Measurements from ENCODE around the gene GAK.

DNA sequence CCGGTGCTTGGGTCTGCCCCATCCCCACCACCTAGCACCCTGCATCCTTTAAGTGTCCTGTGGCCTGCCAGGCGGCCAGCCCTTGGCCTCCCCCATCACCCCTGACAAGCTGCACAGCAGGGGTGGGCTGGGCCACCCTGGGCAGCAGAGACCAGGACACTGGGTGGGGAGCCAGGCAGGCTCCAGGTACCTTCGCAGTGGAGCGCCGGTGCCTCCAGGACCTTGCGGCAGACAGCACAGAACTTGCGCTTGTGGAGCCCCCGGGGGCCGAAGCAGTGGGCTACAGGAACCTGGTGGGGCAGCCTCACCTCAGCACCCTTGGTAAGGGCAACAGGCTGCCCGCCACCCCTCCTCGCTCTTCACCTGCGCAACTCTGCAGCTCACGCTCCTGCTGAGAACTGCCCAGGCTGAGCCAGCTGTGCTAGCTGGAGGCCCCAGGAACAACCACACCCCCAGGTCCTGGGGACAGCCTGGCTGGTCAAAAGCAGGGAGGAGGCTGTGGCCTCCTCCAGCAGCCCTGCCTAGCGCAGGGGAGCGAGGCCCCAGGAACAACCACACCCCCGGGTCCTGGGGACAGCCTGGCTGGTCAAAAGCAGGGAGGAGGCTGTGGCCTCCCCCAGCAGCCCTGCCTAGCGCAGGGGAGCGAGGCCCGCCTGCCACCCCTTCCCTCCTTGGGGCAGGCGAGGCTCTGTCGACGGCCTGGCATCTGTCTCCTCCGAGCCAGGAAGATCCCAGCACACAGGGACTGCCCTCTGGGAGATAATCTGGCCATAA is 36.7 kb upstream of the GAK start:
- TF ChIP-seq, protein P1, sequence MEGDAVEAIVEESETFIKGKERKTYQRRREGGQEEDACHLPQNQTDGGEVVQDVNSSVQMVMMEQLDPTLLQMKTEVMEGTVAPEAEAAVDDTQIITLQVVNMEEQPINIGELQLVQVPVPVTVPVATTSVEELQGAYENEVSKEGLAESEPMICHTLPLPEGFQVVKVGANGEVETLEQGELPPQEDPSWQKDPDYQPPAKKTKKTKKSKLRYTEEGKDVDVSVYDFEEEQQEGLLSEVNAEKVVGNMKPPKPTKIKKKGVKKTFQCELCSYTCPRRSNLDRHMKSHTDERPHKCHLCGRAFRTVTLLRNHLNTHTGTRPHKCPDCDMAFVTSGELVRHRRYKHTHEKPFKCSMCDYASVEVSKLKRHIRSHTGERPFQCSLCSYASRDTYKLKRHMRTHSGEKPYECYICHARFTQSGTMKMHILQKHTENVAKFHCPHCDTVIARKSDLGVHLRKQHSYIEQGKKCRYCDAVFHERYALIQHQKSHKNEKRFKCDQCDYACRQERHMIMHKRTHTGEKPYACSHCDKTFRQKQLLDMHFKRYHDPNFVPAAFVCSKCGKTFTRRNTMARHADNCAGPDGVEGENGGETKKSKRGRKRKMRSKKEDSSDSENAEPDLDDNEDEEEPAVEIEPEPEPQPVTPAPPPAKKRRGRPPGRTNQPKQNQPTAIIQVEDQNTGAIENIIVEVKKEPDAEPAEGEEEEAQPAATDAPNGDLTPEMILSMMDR (IDR thresholded peaks at IDR 0.05) = no peak
- no peak for TF ChIP-seq EZH2phosphoT487 (IDR thresholded peaks at IDR 0.05)
